ENCODE data around the gene TBC1D28. TPM values are rescaled to one million over a fixed set of nuclear protein-coding genes. Genes with fewer than 3 reads are reported as not detected.
"Not testable (repeated sequence)": the region's sequence is repeated elsewhere in the genome, so short reads cannot be mapped to it uniquely, and the experiment has no call there.

Gene TBC1D28
- total RNA-seq, 2 donors from 2014 or later = 1.2 TPM; not detected in 1

GRCh38 chr17:18643124-18643523 lies 1.1 kb downstream of the TBC1D28 start:
- H3K9me3 ChIP-seq; DNase-seq (ENCODE audit: low spot score); H3K4me1 ChIP-seq (replicated peaks); intact Hi-C loops (cut with DNase I); H3K36me3 ChIP-seq; H3K4me3 ChIP-seq; H3K27ac ChIP-seq; H3K27me3 ChIP-seq (replicated peaks; ENCODE audit: insufficient read depth): not testable (repeated sequence)
- WGBS = 77% methylated on average over 4 of the region's 6 CpGs

GRCh38 chr17:18638357-18638756 lies 5.8 kb downstream of the TBC1D28 start:
- WGBS = 94% methylated on average over 13 of the region's 13 CpGs
- H3K4me3 ChIP-seq; H3K4me1 ChIP-seq (replicated peaks); DNase-seq (ENCODE audit: low spot score); H3K27ac ChIP-seq; H3K27me3 ChIP-seq (replicated peaks; ENCODE audit: insufficient read depth); intact Hi-C loops (cut with DNase I); H3K9me3 ChIP-seq; H3K36me3 ChIP-seq: not testable (repeated sequence)

- intact Hi-C loops (cut with DNase I); H3K4me1 ChIP-seq (replicated peaks); H3K4me3 ChIP-seq; H3K9me3 ChIP-seq; DNase-seq (ENCODE audit: low spot score); H3K36me3 ChIP-seq; H3K27me3 ChIP-seq (replicated peaks; ENCODE audit: insufficient read depth); H3K27ac ChIP-seq: not testable (repeated sequence)
- WGBS = 61% methylated on average over 7 of the region's 7 CpGs
Measured at GRCh38 chr17:18636237-18636636, 8.0 kb downstream of the TBC1D28 start.

- H3K9me3 ChIP-seq; DNase-seq (ENCODE audit: low spot score); H3K36me3 ChIP-seq; H3K27ac ChIP-seq; intact Hi-C loops (cut with DNase I); H3K4me1 ChIP-seq (replicated peaks); H3K4me3 ChIP-seq; H3K27me3 ChIP-seq (replicated peaks; ENCODE audit: insufficient read depth): not testable (repeated sequence)
- 84% methylated on average over 7 of the region's 7 CpGs for WGBS
Measured at GRCh38 chr17:18635773-18636172, 8.4 kb downstream of the TBC1D28 start.

- intact Hi-C loops (cut with DNase I); H3K36me3 ChIP-seq; H3K27ac ChIP-seq; H3K9me3 ChIP-seq; H3K27me3 ChIP-seq (replicated peaks; ENCODE audit: insufficient read depth); DNase-seq (ENCODE audit: low spot score); H3K4me3 ChIP-seq; H3K4me1 ChIP-seq (replicated peaks): not testable (repeated sequence)
- 7% methylated on average over 41 of the region's 56 CpGs for WGBS
Measured at GRCh38 chr17:18634550-18635263, 9.5 kb downstream of the TBC1D28 start.

GRCh38 chr17:18626152-18626870 lies 17.9 kb downstream of the TBC1D28 start:
- Histone ChIP-seq H3K27me3 (replicated peaks; ENCODE audit: insufficient read depth) (no peaks in the 10 kb centered on the region), H3K4me1 (replicated peaks) (no peaks in the 10 kb centered on the region), H3K9me3 (no peaks in the 10 kb centered on the region), H3K27ac (no peak overlapping the region), H3K36me3 (no peaks in the 10 kb centered on the region), H3K4me3 (no peak overlapping the region)
- 72% methylated on average over 12 of the region's 12 CpGs for WGBS
- TF ChIP-seq POLR2A (IDR thresholded peaks at IDR 0.05) (no peak), CTCF (IDR thresholded peaks at IDR 0.05) (no peak), POLR2AphosphoS5 (IDR thresholded peaks at IDR 0.05) (no peak)
- no peak for DNase-seq (ENCODE audit: low spot score)
- intact Hi-C loops (cut with DNase I) = no loop called here

- H3K9me3 ChIP-seq; H3K36me3 ChIP-seq; H3K27me3 ChIP-seq (replicated peaks; ENCODE audit: insufficient read depth); intact Hi-C loops (cut with DNase I); H3K4me1 ChIP-seq (replicated peaks): not testable (repeated sequence)
- H3K4me3 ChIP-seq = peak overlapping the region in 1 of 2 donors; percentile 48
- WGBS = 14% methylated on average over 7 of the region's 22 CpGs
- peak overlapping the region in 1 of 2 donors; percentile 83 for H3K27ac ChIP-seq
- DNase-seq (ENCODE audit: low spot score) = peak; percentile 94
- peak; percentile 48 to 100 (median 98) for TF ChIP-seq CTCF (IDR thresholded peaks at IDR 0.05)
- peak; percentile 80 for TF ChIP-seq POLR2AphosphoS5 (IDR thresholded peaks at IDR 0.05)
- TF ChIP-seq POLR2A (IDR thresholded peaks at IDR 0.05) = peak; percentile 63
Measured at GRCh38 chr17:18625509-18626104, 18.6 kb downstream of the TBC1D28 start.

- H3K4me1 ChIP-seq (replicated peaks); H3K36me3 ChIP-seq; intact Hi-C loops (cut with DNase I); DNase-seq (ENCODE audit: low spot score); H3K9me3 ChIP-seq; H3K27me3 ChIP-seq (replicated peaks; ENCODE audit: insufficient read depth): not testable (repeated sequence)
- peak overlapping the region in 1 of 2 donors; percentile 83 for H3K27ac ChIP-seq
- WGBS = 39% methylated on average over 24 of the region's 35 CpGs
- H3K4me3 ChIP-seq = peak overlapping the region in 1 of 2 donors; percentile 48
Measured at GRCh38 chr17:18624862-18625501, 19.2 kb downstream of the TBC1D28 start.

GRCh38 chr17:18617613-18618012 lies 26.6 kb downstream of the TBC1D28 start:
- WGBS = 47% methylated on average over 1 of the region's 2 CpGs
- H3K27ac ChIP-seq; intact Hi-C loops (cut with DNase I); H3K4me1 ChIP-seq (replicated peaks); H3K36me3 ChIP-seq; H3K4me3 ChIP-seq; DNase-seq (ENCODE audit: low spot score); H3K27me3 ChIP-seq (replicated peaks; ENCODE audit: insufficient read depth); H3K9me3 ChIP-seq: not testable (repeated sequence)

- H3K27ac ChIP-seq; DNase-seq (ENCODE audit: low spot score); intact Hi-C loops (cut with DNase I): not testable (repeated sequence)
Measured at GRCh38 chr17:18613016-18613415, 31.2 kb downstream of the TBC1D28 start.

More at GRCh38 chr17:18613016-18613415, 31.2 kb downstream of the TBC1D28 start:
- not testable (repeated sequence) for H3K4me1 ChIP-seq (replicated peaks); H3K9me3 ChIP-seq; H3K27me3 ChIP-seq (replicated peaks; ENCODE audit: insufficient read depth); H3K4me3 ChIP-seq; H3K36me3 ChIP-seq

Measured in prostate gland (tissue), 2 donors.